DND-41 (cell line): ENCODE data around the gene VGLL2.

Experiments
- ATAC-seq: fragments of 200-7000 bp; cut with Tn5 transposase; 3 replicates; pipeline ENCODE4 v1.9.1; 2021; ENCODE audit warnings: low read depth; ENCODE audit not compliant: insufficient read depth
- DNase-seq: peaks from one replicate; pipeline ENCODE4 v3.0.0-alpha.2; 2020
- H2AFZ ChIP-seq: 2 replicates; pipeline ENCODE4 v1.6.0; 2012; ENCODE audit warnings: low read depth, low read length
- H3K27ac ChIP-seq: 2 replicates; pipeline ENCODE4 v1.5.1; 2012; ENCODE audit warnings: low read length, inconsistent platforms
- H3K27me3 ChIP-seq: fragments of 200-600 bp; sonication (generic); 2 replicates; pipeline ENCODE4 v1.6.0; 2012; ENCODE audit warnings: low read length, mild to moderate bottlenecking, inconsistent platforms; ENCODE audit not compliant: insufficient read depth, poor library complexity
- H3K36me3 ChIP-seq: 2 replicates; pipeline ENCODE4 v1.5.1; 2012; ENCODE audit warnings: low read length, inconsistent platforms; ENCODE audit not compliant: insufficient read depth
- H3K4me1 ChIP-seq: 2 replicates; pipeline ENCODE4 v1.5.1; 2012; ENCODE audit warnings: mild to moderate bottlenecking, low read length; ENCODE audit not compliant: insufficient read depth
- H3K4me2 ChIP-seq: 2 replicates; pipeline ENCODE4 v1.6.0; 2012; ENCODE audit warnings: mild to moderate bottlenecking, moderate library complexity, low read length, inconsistent platforms; ENCODE audit not compliant: insufficient read depth
- H3K4me3 ChIP-seq, 2 experiments: fragments of 200-600 bp in 1 of 2; shearing (Covaris generic) in 1 of 2; 2 replicates each; pipeline ENCODE4 v1.5.1; 2012 to 2016; ENCODE audit warnings: inconsistent platforms in 2 of 2, low read length in 2 of 2, mild to moderate bottlenecking in 2 of 2, low read depth in 1 of 2, moderate library complexity in 1 of 2
- H3K79me2 ChIP-seq: 2 replicates; pipeline ENCODE4 v1.6.0; 2012; ENCODE audit warnings: low read length, inconsistent platforms; ENCODE audit not compliant: insufficient read depth
- H3K9ac ChIP-seq: 2 replicates; pipeline ENCODE4 v1.6.0; 2012; ENCODE audit warnings: low read depth, mild to moderate bottlenecking, inconsistent platforms, low read length, moderate library complexity
- H3K9me3 ChIP-seq: 2 replicates; pipeline ENCODE4 v1.5.1; 2012; ENCODE audit warnings: low read length, moderate library complexity, mild to moderate bottlenecking, inconsistent platforms; ENCODE audit not compliant: insufficient read depth, severe bottlenecking
- H4K20me1 ChIP-seq: 2 replicates; pipeline ENCODE4 v1.6.0; 2012; ENCODE audit warnings: low read length; ENCODE audit not compliant: insufficient read depth
- EZH2 ChIP-seq: IDR thresholded peaks from 3 replicates; pipeline ENCODE4 v1.6.1; 2012; ENCODE audit warnings: borderline replicate concordance, low read depth, mild to moderate bottlenecking, moderate library complexity, low read length, inconsistent platforms; ENCODE audit not compliant: severe bottlenecking
- TF ChIP-seq, protein P1 (sequence below): IDR thresholded peaks from 2 replicates; pipeline ENCODE4 v1.5.1; 2012; ENCODE audit warnings: borderline replicate concordance, low read length, moderate library complexity, mild to moderate bottlenecking; ENCODE audit not compliant: poor library complexity, severe bottlenecking; ENCODE audit errors: extremely low read depth

VGLL2 gene

DNA sequence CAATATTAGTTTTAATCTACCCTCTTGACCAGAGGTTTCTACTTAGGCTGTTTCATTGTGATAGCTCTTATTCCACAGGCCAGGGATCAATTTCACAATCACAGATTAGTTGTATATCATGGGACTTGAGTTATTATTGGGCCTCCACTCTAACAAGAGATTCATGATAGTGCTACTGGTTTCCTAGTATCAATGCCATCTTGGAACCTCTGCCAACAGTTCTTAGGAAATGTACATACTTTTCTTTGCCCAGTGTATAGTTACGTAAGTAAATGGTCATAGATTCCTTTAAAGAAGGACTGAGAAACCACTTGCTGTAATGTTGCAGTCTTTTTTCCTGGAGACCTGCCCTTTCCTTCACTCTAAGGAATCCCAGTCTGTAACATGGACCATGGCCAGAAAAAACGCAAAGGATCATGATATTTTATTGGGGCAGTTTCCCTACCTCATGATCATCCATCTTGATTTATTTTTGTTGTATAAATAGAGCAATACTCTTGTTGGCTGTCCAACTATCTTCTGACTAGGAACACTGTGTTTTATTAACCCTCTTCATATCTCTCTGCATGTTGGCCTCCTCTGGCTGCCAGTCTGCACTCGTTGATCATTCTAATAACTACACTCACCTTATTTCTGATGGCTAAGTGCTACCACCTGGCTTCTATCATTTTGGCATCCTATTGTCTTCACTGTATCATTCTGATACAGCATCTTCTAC is 38.0 kb upstream of the VGLL2 start:
- ATAC-seq, result no peak

DNA sequence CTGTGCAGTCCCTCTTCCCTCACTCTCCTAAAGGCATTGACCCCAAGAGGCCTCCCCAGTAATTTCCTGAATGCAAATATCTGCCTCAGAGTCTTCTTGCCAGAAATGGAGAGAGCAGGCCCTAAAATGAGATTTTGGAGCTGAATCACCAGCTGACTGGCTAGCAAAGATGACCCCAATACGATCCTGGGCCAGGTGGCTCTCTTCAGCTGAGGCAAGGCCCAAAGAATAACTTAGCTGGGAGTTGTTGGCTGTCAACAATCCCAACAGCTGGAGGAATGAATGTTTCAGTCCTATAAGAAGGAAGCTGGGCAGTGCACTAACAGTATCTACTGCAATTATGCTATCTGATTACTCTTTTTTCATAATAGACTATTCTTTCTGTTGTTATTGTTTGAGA is 37.2 kb upstream of the VGLL2 start:
- Histone ChIP-seq H3K4me2 (no peak overlapping the region), H3K4me3 (no peak overlapping the region), H4K20me1 (no peaks in the 10 kb centered on the region), H3K27me3 (no peaks in the 10 kb centered on the region), H3K4me1 (no peaks in the 10 kb centered on the region), H3K79me2 (no peaks in the 10 kb centered on the region), H3K36me3 (no peaks in the 10 kb centered on the region), H3K9ac (no peak overlapping the region), H3K27ac (no peak overlapping the region), H2AFZ (no peak overlapping the region), H3K9me3 (no peaks in the 10 kb centered on the region)
- no peak for ATAC-seq
- no peak for DNase-seq
- TF ChIP-seq EZH2, result no peak
- TF ChIP-seq, protein P1, sequence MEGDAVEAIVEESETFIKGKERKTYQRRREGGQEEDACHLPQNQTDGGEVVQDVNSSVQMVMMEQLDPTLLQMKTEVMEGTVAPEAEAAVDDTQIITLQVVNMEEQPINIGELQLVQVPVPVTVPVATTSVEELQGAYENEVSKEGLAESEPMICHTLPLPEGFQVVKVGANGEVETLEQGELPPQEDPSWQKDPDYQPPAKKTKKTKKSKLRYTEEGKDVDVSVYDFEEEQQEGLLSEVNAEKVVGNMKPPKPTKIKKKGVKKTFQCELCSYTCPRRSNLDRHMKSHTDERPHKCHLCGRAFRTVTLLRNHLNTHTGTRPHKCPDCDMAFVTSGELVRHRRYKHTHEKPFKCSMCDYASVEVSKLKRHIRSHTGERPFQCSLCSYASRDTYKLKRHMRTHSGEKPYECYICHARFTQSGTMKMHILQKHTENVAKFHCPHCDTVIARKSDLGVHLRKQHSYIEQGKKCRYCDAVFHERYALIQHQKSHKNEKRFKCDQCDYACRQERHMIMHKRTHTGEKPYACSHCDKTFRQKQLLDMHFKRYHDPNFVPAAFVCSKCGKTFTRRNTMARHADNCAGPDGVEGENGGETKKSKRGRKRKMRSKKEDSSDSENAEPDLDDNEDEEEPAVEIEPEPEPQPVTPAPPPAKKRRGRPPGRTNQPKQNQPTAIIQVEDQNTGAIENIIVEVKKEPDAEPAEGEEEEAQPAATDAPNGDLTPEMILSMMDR, result no peak

More for the DNA sequence above, 38.0 kb upstream of the VGLL2 start:
- Histone ChIP-seq H3K4me3 (no peak overlapping the region), H3K36me3 (no peaks in the 10 kb centered on the region), H2AFZ (no peak overlapping the region), H3K9ac (no peak overlapping the region), H3K79me2 (no peaks in the 10 kb centered on the region), H3K4me1 (no peaks in the 10 kb centered on the region), H3K27me3 (no peaks in the 10 kb centered on the region), H3K27ac (no peak overlapping the region), H4K20me1 (no peaks in the 10 kb centered on the region), H3K9me3 (no peaks in the 10 kb centered on the region), H3K4me2 (no peak overlapping the region)
- DNase-seq, result no peak
- no peak for TF ChIP-seq EZH2
- TF ChIP-seq, protein P1, result no peak

DNA sequence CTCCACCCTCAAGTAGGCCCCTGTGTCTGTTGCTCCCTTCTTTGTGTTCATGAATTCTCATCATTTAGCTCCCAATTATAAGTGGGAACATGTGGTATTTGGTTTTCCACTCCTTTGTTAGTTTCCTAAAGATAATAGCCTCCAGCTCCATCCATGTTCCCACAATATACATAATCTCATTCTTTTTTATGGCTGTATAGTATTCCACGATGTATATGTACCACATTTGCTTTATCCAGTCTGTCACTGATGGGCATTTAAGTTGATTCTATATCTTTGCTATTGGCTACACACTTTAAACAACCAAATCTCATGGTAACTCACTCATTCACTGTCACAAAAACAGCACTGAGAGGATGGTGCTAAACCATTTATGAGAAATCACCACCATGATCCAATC is 35.5 kb upstream of the VGLL2 start:
- ATAC-seq (no peak), DNase-seq (no peak)
- no peaks in the 10 kb centered on the region for H3K79me2 ChIP-seq
- H3K9me3 ChIP-seq, result no peaks in the 10 kb centered on the region
- no peak overlapping the region for H3K9ac ChIP-seq
- H3K4me3 ChIP-seq, result no peak overlapping the region
- TF ChIP-seq, protein P1, result no peak
- no peak for TF ChIP-seq EZH2
- H3K27me3 ChIP-seq, result no peaks in the 10 kb centered on the region
- no peak overlapping the region for H2AFZ ChIP-seq
- H3K27ac ChIP-seq, result no peak overlapping the region
- H3K4me2 ChIP-seq, result no peak overlapping the region
- H3K4me1 ChIP-seq, result no peaks in the 10 kb centered on the region
- H4K20me1 ChIP-seq, result no peaks in the 10 kb centered on the region
- H3K36me3 ChIP-seq, result no peaks in the 10 kb centered on the region
